ENCODE data around the gene MED27. TPM values are rescaled to one million over a fixed set of nuclear protein-coding genes. Genes with fewer than 3 reads are reported as not detected.

Gene MED27
- total and polyA plus RNA-seq, 2 of the 8 experiments (the other 6 are each of a cell fraction or from before 2014, with no cell fraction given) = 29.9 to 56.5 TPM

DNA sequence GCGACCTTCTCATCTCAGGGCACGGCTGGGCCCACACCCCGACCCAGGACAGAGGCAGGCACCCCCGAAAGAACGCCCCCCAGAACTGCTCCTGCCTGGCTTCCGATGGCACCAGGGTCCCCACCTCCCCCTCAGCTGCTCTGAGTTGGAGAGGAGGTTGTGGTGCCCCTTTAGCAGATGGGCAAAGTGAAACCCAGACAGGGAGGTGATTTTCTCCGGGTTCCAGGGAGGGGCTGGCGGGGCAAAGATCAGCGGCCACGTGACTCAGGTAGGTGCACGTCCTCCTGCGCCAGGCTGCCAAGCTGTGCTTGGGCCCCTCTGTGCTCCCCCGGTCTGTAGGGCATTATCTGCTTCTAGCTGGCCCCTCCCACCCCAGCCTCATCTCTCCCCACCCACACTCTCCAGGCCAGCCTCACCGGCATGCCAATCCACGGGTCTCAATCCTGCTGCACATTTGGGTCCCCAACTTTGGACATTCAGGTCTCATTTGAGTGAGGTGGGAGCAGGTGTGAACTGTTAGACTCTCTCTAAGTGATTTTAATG is 254.6 kb downstream of the MED27 start:
- Histone ChIP-seq H3K4me1 (replicated peaks in 1 of 4; ENCODE audit: control insufficient read depth in 3 of 4, insufficient read depth in 4 of 4, low read length in 3 of 4) (no peaks in the 10 kb centered on the region), H3K56ac (replicated peaks; ENCODE audit: insufficient read length, low read depth, low read length) (no peak overlapping the region), H3K79me1 (ENCODE audit: low read depth, low read length) (no peaks in the 10 kb centered on the region), H3K27ac (ENCODE audit: low read depth, low read length) (no peak overlapping the region), H2BK5ac (ENCODE audit: low read depth, low read length) (no peak overlapping the region), H3K36me3 (ENCODE audit: control insufficient read depth in 2 of 4, insufficient read depth in 4 of 4, low read length in 3 of 4) (no peaks in the 10 kb centered on the region), H3K4ac (replicated peaks; ENCODE audit: insufficient read length, low read depth, low read length) (no peak overlapping the region), H3K79me2 (ENCODE audit: control insufficient read depth in 1 of 2, insufficient read depth in 2 of 2, low read length in 2 of 2) (no peaks in the 10 kb centered on the region), H4K20me1 (replicated peaks in 1 of 2; ENCODE audit: control insufficient read depth in 1 of 2, insufficient read depth in 2 of 2, low read length in 2 of 2) (no peaks in the 10 kb centered on the region), H2AFZ (ENCODE audit: low read length) (no peak overlapping the region), H4K91ac (replicated peaks; ENCODE audit: insufficient read length, low read length) (no peak overlapping the region), H2AK5ac (ENCODE audit: low read depth, low read length) (no peak overlapping the region), H2BK120ac (replicated peaks; ENCODE audit: low read depth, low read length) (no peak overlapping the region), H3K27me3 (replicated peaks in 1 of 4; ENCODE audit: control insufficient read depth in 3 of 4, extremely low read depth in 1 of 4, insufficient read depth in 3 of 4, low read length in 3 of 4) (no peaks in the 10 kb centered on the region), H3K9ac (replicated peaks in 1 of 4; ENCODE audit: extremely low read depth in 1 of 4, low read depth in 3 of 4, low read length in 3 of 4) (no peak overlapping the region), H3K23me2 (ENCODE audit: low read depth, low read length) (no peaks in the 10 kb centered on the region), H2BK12ac (ENCODE audit: low read depth, low read length) (no peak overlapping the region), H3K4me2 (ENCODE audit: insufficient read depth in 1 of 2, low read depth in 2 of 2, low read length in 2 of 2) (no peak overlapping the region), H3K9me3 (ENCODE audit: insufficient read depth in 2 of 2, low read depth in 1 of 2, low read length in 1 of 2) (no peaks in the 10 kb centered on the region), H3K4me3 (ENCODE audit: extremely low read depth in 1 of 4, insufficient read depth in 2 of 4, low read depth in 3 of 4, low read length in 4 of 4) (no peak overlapping the region), H3K23ac (ENCODE audit: insufficient read length) (no peak overlapping the region), H2BK15ac (ENCODE audit: low read length) (no peak overlapping the region), H3K14ac (ENCODE audit: insufficient read length) (no peak overlapping the region), H2BK20ac (ENCODE audit: low read length) (no peak overlapping the region), H4K5ac (ENCODE audit: insufficient read length, low read depth, low read length) (no peak overlapping the region), H4K8ac (ENCODE audit: extremely low read depth, insufficient read depth, low read length) (no peak overlapping the region), H3K18ac (ENCODE audit: extremely low read depth, low read length) (no peak overlapping the region)
- TF ChIP-seq CBX5 (IDR thresholded peaks at IDR 0.05; ENCODE audit: low read depth, low read length) = no peak
- 89% methylated on average over 15 of the region's 15 CpGs; no CpG with 5 or more reads in 1 of the 2 experiments for whole genome bisulfite sequencing, 2 experiments (ENCODE audit: extremely low coverage in 1 of 2, insufficient coverage in 1 of 2, insufficient read length in 1 of 2, insufficient replicate concordance in 2 of 2, low coverage in 1 of 2, low lambda C conversion rate in 2 of 2, missing lambda C conversion rate in 1 of 2)
- FAIRE-seq (no peak), DNase-seq (ENCODE audit: low read depth in 1 of 2, low spot score in 2 of 2) (no peak)
- POLR2A ChIA-PET (ENCODE audit: partially characterized antibody) = no interaction called here
- CTCF ChIA-PET (ENCODE audit: partially characterized antibody) = interaction anchor here (0.6 to 4.9 kb wide), 9 partner anchors 10 to 199 kb away, joined by 3 to 17 read pairs (median 5); no protein-coding TSS in a partner anchor
